Testis (tissue), 2 donors: Measurements from ENCODE around the gene MIPEP.

ENCODE experiments used
- POLR2A ChIP-seq: fragments of 450-650 bp; IDR thresholded peaks from one replicate; pipeline ENCODE4 v1.6.1; 2017; ENCODE audit warnings: antibody characterized with exemption, mild to moderate bottlenecking, moderate library complexity
- TF ChIP-seq, protein P1 (sequence below), 3 experiments: fragments of 450-650 bp in 2 of 3; fragments of 200-600 bp in 1 of 3; sonication (generic) in 1 of 3; IDR thresholded peaks; one replicate each; pipeline ENCODE4 v1.5.1; 2016 to 2019; ENCODE audit warnings: antibody characterized with exemption in 3 of 3, mild to moderate bottlenecking in 2 of 3, moderate library complexity in 1 of 3

GRCh38 chr13:23889615-23890607, 711 bp upstream of the MIPEP start:
- TF ChIP-seq, protein P1, sequence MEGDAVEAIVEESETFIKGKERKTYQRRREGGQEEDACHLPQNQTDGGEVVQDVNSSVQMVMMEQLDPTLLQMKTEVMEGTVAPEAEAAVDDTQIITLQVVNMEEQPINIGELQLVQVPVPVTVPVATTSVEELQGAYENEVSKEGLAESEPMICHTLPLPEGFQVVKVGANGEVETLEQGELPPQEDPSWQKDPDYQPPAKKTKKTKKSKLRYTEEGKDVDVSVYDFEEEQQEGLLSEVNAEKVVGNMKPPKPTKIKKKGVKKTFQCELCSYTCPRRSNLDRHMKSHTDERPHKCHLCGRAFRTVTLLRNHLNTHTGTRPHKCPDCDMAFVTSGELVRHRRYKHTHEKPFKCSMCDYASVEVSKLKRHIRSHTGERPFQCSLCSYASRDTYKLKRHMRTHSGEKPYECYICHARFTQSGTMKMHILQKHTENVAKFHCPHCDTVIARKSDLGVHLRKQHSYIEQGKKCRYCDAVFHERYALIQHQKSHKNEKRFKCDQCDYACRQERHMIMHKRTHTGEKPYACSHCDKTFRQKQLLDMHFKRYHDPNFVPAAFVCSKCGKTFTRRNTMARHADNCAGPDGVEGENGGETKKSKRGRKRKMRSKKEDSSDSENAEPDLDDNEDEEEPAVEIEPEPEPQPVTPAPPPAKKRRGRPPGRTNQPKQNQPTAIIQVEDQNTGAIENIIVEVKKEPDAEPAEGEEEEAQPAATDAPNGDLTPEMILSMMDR (IDR thresholded peaks at IDR 0.05): no peak
- no peak for TF ChIP-seq POLR2A
